Globus pallidus (tissue), 1 donor: Measurements from ENCODE around the gene RAB15.
A peak's percentile ranks its signal among the peaks of the same experiment; 100 is the strongest.

ENCODE experiments used
- DNase-seq: peaks from one replicate; pipeline ENCODE4 v3.0.0-alpha.2; 2015; ENCODE audit warnings: low spot score

Gene RAB15

DNA sequence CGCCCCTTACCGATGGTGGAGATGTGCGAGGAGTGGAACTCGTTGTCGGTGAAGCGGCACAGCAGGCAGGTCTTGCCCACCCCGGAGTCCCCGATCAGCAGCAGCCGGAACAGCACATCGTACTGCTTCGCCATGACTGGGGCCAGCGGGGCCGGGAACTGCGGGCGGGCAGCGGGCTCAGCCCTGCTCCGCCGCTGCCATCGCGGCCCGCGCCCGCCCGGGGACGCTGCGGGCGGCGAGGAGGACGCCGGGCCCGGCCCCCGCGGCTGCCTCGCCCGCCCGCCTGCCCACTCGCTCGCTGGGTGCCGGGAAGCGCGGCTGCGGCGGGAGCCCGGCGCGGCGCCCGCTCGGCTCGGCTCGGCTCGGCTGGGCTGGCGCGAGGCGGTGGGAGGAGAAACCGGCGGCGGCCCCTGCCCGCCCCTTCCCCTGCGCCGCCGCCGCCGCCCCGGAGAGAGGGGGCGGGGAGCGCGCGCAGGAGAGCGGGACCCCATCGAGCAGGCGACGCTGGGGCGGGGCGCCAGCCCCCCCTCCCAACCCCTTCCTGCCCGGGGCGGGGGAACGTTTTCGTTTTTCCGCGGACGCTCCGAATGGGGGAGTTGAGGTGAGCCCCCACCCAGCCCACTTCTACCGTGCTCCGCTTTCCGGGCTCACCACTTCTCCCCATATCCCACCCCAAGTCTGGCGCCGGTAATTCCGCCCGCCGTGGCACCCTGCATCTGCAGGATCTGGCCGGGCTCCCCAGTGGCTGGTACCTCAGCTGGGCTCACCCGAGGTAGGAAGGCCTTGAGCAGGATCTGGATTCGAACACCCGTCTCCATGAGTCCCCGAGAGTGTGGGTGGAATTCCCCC, at the start of gene RAB15:
Gene RAB15 (minus strand): TSS at position 394 of the 849 bp plus-strand sequence. CDS start 260 bp downstream, at position 134.
- no peak for DNase-seq

DNA sequence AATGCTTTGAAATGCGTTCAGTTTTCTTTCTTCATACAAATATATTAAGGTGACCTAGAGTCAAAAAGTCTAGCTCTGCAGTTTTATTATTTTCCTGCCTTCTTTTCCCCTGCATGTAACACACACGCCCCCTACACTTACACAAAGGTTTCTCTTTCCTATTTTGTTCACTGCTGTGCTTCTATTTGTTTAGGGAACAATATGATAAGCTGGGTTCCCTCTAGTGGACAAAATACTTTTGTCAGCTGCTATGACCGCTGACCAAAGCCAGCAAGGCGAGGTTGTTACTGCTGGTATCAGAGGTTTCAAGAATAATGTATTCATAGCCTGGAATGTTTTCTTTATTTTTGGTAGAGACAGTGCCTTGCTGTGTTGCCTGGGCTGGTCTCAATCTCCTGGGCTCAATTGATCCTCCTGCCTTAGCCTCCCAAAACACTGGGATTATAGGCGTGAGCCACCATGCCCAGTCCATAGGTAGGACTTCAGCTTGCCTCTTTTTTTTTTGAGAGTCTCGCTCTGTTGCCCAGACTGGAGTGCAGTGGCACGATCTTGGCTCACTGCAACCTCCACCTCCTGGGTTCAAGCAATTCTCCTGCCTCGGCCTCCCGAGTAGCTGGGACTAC, 47.9 kb upstream of the RAB15 start:
- peak; percentile 92 for DNase-seq

DNA sequence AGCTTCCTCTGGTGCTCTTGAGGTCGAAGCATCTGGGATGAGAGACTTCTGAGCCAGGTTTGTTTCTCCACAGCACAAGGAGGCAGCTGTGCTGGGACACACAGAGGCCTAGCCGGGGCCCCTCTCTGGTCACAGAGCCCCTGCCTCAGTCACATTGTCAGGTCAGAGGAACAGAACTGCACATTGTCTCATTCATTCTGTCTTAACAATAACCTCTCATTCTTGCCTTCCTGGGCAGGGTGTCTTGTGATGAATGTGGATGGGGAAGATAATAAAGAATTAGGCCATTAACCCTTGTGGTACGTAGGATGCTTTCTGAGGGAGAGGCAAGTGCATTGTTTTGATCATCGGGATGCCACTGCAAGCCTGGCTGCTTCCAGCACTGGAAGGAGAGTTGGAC, 44.3 kb upstream of the RAB15 start:
- peak; percentile 75 for DNase-seq

DNA sequence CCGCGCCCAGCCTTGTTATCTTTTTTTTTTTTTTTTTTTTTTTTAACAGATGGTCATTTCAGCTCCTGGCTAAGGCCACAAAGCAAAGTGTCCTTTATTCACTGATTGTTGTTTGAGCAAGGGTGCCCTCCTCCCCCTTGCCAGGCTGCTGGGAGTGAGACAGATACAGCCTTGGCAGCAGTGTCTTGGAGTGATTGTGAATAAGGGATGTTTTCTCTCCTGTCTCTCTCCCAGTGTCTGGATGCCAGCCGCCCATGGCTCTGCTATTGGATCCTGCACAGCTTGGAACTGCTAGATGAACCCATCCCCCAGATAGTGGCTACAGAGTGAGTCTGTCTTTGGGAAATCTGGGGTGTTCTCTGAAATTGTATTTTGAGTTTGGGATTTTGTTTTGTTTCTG, 43.3 kb upstream of the RAB15 start:
- peak; percentile 90 for DNase-seq

DNA sequence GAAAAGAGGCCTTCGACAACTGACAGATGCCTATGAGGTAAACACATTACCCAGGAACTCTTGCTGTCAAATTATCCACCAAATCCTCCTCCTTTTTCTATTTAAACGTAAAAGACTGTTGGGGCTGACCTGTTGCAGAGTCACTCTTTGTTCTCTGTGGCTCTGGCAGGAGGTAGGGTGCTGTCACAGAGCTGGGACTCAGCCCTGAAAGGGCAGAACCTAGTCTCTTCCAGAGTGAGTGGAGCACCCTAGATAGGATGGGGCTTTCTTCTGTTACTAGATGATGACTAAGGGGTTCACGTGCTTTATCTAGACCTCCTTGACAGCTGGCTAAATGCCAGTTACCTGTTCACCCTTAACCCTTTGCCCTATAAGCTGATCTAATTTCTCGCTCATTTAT, 40.2 kb upstream of the RAB15 start:
- DNase-seq, result no peak

DNA sequence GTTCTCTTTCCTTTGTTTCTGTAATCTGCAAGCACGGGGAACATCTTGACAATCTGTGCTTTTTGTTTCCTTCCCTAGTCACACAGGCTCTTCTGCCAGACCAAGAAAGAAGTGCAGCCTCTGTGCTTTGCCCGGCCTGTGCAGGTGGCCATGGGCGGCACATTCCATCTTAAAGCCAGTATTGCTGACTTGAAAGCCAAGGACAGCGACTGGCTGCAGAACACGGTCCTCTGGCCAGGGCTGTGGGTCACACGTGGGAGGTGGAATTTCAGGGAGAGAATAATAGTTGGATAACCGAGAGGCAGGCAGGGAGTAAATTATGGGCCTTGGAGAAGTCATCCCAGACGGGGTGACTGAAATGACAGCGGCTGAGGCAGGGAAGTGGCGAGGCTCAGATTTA, 39.4 kb upstream of the RAB15 start:
- no peak for DNase-seq

DNA sequence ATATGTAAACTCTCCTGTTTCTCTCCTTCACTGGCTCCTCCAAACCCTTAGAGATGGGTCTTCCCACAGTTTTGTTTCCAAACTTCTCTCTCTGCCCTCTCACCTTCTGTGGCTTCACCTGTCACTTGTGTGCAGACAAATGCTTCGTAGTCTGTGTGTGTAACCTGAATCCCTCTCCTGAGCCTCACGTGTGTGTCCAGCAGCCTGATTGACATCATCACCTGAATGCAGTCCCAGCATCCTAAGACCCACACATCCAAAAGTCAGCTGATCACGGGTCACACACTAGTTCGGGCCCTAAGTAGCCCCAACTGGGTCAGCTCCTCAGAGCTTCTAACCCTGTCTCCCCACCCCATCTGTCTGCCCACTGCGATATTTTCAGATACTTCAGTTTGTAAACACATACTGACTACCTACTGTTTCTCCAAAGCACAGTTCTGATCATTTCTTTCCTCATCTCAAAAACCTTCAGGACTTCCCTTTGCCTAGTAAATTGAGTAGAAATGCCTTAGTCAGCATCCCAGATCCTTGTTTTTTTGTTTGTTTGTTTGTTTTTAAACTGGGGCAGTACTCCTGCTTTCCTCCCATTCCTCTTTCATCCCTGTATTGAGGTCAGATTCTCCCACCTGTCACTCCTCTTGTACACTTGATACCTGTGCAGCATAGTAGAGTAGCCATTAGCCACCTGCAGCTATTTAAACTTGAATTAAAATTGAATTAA, 38.2 kb upstream of the RAB15 start:
- no peak for DNase-seq

DNA sequence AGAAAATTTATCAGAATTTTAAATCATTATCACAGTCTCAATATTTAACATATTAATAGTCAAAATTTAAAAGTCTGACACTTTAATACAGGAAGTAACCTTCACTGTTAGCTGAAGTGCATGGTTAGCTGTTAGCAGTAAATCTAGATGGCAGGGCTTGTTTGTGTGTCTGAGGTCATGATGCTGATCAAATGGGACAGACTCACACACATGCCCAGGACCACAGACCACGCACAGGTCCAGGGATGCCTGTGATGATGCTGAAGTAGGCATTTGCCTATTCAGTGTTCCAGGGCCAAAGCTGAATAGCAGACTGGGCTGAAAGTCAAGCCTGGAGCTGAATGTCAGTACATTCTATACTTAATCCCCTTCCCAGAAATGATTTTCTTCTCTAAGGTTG, 35.1 kb upstream of the RAB15 start:
- DNase-seq, result no peak

DNA sequence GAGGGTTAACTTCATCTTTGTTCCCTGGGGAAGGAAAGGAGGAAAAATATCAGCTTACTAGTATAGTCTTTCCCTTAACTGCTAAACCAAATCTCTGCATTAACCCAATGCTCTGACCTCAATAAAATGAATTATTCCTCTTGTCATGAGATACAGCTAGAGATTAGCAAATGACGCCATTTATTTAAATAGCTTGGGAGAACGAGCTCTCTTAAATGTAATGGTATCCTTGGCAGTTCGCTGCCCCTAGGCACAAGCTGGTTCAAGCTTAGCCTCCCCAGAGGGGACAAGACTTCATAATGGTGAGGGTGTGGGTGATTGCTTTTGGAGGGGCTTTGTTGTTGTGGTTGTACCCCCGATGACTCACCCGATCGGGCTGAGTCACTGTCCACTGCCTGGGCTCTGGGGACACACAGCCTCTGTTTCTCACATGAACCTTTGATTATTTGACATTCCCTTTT, 34.2 kb upstream of the RAB15 start:
- no peak for DNase-seq

DNA sequence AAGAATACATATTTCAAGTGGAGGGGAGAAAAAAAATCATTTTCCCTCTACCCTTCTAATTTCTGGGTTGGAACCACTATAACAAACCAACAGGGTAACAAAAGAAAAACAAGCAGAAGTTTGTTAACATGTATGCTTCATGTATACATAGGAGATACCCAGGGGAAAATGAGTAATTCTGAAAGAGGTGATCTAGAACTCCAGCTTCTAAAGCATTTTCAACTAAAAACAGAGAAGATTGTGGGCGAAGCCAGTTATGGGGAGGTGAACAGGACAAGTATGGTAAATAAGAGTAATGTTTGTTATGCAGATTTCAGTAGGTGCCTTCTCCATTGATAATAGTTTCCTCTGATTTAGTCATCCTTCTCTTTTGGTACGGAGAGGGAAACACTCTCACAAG, 31.3 kb upstream of the RAB15 start:
- no peak for DNase-seq

DNA sequence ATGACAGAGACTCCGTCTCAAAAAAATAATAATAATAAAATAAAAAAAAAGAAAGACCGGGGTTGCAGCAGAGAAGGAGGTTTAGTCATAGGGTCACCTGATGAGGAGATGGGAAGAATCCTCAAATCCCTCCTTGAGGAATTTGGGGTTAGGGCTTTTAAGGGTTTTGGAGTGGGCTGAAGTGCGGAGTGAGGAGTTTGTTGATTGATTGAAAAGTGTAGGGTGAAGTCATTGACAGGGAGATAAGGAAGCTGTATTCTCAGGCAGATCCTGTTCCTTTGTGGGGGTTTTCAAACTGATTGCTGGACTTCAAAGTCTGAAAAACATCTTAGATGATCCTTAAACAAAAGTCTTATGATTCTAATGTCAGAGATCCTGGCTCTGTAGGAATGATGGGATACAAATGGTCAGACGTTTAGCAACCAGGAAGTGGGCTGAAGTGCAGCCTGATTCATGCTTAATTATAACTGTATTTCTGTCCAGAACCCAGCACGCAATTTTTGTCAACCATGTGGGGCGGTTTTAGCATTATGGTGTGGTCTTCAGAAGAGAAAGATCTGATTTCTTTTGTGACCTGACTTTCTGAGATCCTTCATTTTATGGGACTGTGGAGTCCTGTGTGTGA, 30.6 kb upstream of the RAB15 start:
- no peak for DNase-seq

DNA sequence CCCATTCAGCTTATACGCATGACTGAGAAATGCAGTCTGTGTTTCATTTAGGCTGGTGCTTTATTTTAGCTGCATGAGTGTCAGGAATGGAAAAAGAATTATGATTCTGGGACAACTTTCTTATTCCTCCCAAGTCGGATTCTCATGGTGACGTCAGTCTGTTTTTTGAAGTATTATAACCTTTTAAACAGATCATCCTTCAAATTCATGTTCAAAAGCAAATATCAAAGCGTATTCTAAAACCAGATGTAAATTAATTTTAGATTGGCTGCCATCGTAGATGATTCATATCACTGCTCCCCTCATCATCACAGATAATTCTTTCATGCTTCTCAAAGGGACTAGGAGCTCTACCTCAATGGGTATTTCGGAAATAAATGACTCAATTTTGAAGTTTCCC, 29.6 kb upstream of the RAB15 start:
- DNase-seq, result no peak

DNA sequence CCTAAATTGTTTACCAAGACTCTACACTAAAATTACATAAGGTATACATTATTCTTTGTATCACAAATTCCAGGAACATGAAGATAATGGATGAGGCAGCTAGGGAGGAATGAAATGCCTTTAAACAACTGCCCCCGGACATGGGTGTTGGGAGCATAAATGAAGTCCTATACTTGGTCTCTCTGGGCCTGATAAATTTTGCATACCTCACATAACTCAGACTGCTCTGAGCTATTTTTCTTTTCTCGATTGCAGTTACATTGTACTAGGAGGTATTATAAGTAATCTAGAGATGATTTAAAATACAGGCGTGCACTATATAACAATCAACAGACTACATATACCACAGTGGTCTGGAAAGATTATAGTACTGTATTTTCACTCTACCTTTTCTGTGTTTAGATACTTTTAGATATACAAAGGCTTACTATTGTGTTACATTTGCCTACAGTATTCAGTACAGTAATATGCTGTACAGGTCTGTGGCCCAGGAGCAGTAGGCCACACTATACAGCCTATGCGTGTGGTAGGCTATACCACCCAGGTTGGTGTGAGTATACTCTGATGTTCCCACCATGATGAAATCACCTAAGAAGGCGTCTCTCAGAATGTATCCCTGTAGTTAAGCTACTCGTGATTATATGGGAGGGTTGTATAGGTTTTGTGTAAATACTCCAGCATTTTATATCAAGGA, 28.9 kb upstream of the RAB15 start:
- no peak for DNase-seq

DNA sequence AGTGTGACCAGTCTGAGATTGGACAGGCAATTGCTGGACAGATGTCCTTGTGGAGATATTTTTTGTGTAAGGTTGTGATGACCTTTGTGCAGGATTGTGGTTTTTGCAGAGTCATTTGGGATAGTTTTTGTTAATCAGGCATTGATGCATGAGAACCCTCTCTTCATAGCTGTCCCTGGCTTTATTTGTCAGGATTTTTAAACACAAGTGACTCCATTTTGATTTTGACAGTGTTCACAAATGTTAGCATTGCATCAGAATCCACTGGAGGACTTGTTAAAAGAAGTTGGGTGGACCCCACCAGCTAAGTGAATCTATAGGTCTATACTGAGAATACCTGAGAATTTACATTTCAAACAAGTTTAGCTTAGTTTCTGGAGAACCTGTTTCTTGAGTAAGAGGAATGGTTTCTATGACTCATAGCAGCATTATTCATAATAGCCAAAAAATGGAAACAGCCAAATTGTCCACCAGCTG, 26.4 kb upstream of the RAB15 start:
- no peak for DNase-seq

DNA sequence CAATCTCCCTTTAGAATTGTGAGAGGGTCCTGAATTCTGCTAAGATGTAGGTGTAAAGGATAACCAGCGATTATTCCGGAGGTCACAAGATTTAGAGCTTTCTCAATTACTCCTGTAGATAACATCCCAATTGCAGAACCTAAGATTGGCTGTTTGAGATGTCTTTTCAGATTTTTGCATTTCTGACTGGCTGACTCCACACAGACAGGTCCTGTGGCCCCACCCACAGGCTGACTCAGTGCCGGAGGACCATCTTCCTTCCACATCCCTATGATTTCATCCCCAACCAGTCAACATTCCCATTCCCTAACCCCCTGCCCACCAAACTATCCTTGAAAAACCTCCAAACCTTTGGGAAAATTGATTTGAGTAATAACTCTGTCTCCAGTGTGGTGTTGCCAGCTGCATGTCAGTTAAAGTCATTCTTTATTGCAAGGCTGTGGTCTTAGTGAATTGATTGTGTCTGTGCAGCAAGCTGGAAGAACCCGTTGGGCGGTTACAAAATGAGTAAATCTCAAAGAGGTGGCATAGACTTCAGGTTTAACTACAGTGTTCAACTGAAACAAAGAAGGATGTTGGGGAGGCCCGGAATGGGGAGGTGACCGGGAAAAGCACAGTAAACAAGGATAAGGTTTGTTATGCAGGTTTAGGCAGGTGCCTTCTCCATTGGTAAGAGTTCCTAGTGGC, 25.1 kb upstream of the RAB15 start:
- peak; percentile 74 for DNase-seq

DNA sequence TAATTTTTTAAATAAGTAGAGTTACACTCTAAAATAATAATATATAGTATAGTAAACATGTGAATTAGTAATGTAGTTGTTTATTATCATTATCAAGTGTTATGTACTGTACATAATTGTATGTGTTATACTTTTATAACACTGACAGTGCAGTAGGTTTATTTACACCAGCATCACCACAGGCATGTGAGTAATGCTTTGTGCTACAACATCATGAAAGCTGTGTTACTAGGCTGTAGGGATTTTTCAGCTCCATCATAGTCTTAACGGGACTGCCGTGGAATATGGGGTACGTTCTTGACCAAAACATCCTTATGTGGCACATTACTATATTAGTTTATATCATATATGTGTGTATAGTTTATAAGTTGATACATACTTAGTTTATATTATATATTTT, 23.2 kb upstream of the RAB15 start:
- DNase-seq, result no peak

DNA sequence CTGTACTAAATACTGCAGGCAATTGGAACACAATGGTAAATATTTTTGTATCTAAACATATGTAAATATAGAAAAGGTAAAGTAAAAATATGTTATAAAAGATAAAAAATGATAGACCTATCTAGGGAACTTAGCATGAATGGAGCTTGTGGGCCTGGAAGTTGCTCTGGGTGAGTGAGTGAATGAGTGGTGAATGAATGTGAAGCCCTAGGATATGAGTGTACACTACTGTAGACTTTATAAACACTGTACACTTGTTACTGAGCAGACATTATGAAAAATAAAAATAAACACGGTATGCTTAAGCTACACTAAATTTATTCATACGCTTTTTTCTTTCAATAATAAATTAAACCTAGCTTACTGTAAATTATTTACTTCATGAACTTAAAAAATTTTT, 22.4 kb upstream of the RAB15 start:
- no peak for DNase-seq

DNA sequence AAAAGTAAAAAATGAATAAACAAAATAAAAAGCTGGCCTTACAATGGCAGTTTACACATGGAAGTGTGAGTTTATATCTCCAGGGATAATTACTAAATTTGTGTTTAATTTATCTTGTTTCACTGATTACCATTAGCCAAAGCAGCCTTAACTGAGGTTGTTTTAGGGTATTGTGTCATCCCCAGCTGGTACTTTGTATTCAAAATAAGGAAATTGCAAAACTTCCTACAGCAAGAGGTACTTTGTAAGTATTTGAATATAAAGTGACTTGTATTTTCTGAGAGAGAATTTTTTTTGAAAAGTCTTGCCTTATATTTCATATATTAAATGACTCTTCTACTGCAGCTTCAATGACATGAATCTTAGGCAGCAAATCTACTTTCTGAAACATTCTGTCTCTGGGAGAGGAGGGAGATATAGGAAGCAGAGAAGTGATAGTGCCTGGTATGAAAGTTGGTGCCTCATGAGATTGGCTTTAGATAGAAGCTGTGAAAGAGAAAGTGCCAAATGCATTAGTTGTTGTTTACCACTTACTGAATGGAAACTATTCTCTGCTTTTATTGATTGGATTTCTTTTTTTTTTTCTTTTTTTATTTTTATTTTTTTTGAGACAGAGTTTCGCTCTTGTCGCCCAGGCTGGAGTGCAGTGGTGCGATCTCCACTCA, 21.3 kb upstream of the RAB15 start:
- DNase-seq, result no peak

DNA sequence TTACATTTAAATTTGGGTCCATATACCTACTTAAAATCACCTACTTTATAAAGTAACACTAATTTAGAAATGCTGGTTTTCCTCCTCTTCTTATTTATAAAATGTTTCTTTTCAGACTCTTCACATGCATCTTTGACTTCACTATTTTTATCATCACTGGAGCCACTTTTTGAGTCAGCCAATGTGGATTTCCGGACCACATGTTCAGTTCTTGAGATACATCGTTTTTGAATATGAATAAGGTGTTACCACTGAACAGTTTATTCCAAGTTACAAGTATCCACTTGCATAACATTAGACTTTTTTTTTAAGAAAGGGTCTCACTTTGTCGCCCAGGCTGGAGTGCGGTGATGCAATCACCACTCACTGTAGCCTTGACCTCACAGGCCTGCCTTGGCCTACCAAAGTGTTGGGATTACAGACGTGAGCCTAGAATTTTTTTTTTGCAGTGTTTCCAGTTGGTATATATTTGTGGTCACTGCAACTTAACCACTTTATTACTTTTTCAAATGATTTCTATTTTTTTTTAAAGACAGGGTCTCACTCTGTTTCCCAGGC, 20.3 kb upstream of the RAB15 start:
- no peak for DNase-seq

DNA sequence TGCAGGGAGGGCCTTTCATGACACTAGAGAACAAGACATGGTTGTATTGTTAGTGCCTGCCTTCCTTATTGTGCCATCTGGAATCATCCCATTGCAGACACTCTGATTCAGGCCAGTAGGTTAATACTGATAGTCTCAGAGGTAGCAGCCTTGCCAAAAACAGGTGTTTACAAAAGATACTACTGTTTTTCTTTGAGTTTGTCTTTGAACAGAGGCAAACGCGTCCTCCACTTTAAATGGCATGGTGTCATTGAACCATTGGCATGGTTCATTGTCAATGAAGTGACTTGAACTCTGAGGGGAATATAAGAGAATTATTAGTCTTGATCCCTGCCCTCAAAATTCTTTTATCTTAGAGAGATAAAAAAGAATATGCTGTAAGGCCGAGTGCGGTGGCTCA, 18.8 kb upstream of the RAB15 start:
- no peak for DNase-seq
